GM12878 (cell line): ENCODE measurements around the gene ZNF804A. TPM values are rescaled to one million over a fixed set of nuclear protein-coding genes. Genes with fewer than 3 reads are reported as not detected.

ENCODE experiments used
- ATAC-seq: fragments of 200-7000 bp; cut with Tn5 transposase; 3 replicates; pipeline ENCODE4 v1.9.1; 2020; ENCODE audit warnings: mild to moderate bottlenecking, moderate library complexity
- BruUV-seq: library from RNA; stranded (reverse); fragments of 400-500 nt; replicated peaks from 2 replicates; lab custom pipeline; 2021; lab: Mats Ljungman, UMichigan
- CTCF ChIA-PET: fragments of 300-600 bp; sonication (Branson Sonifier 250); formaldehyde crosslinking; extraction: SDS; loops from one replicate; lab custom pipeline; 2021; ENCODE audit warnings: inconsistent platforms; lab: Yijun Ruan, JAX
- POLR2A ChIA-PET: fragments of 350-600 bp; formaldehyde crosslinking; extraction: SDS; loops from one replicate; lab custom pipeline; 2021; ENCODE audit warnings: inconsistent platforms; lab: Charles Lee
- RAD21 ChIA-PET: fragments of 300-600 bp; sonication (Branson Sonifier 250); formaldehyde crosslinking; loops from one replicate; lab custom pipeline; 2023; ENCODE audit warnings: antibody characterized with exemption; ENCODE audit not compliant: unreplicated experiment; lab: Charles Lee
- SMC1A ChIA-PET: fragments of 300-600 bp; sonication (Branson Sonifier 250); formaldehyde crosslinking; loops from one replicate; lab custom pipeline; 2023; ENCODE audit not compliant: unreplicated experiment, uncharacterized antibody; lab: Charles Lee
- DNase-seq: peaks from one replicate; pipeline ENCODE4 v3.0.0-alpha.2; 2011; ENCODE audit warnings: low read depth, low spot score
- FAIRE-seq: peaks from 3 replicates; lab custom pipeline; 2011; peaks lifted over from hg19 to GRCh38; lab: Jason Lieb, UNC
- H2AFZ ChIP-seq: 2 replicates; pipeline ENCODE4 v1.6.0; 2011; ENCODE audit warnings: low read depth, low read length, control low read depth; ENCODE audit not compliant: control insufficient read depth
- H3K27ac ChIP-seq: 2 replicates; pipeline ENCODE4 v1.5.1; 2011; ENCODE audit warnings: control low read depth; ENCODE audit not compliant: control insufficient read depth, insufficient read depth
- H3K27me3 ChIP-seq, 2 experiments: replicated peaks in 1 of 2; 2 replicates each; pipeline versions ENCODE4 v1.6.0 to v1.6.1; 2011; ENCODE audit warnings: low read length in 1 of 2; ENCODE audit not compliant: control insufficient read depth in 2 of 2, insufficient read depth in 2 of 2
- H3K36me3 ChIP-seq, 2 experiments: 2 replicates each; pipeline ENCODE4 v1.5.1; 2011; ENCODE audit warnings: low read length in 1 of 2; ENCODE audit not compliant: control insufficient read depth in 2 of 2, insufficient read depth in 2 of 2
- H3K4me1 ChIP-seq: 2 replicates; pipeline ENCODE4 v1.6.1; 2011; ENCODE audit warnings: mild to moderate bottlenecking, low read length, moderate library complexity, mixed read lengths; ENCODE audit not compliant: control insufficient read depth, insufficient read depth
- H3K4me2 ChIP-seq: 2 replicates; pipeline ENCODE4 v1.6.0; 2011; ENCODE audit warnings: control low read depth; ENCODE audit not compliant: control insufficient read depth, insufficient read depth
- H3K4me3 ChIP-seq: fragments of 200-600 bp; sonication (generic); 2 replicates; pipeline ENCODE4 v1.5.1; 2016
- H3K79me2 ChIP-seq: 2 replicates; pipeline ENCODE4 v1.6.0; 2011; ENCODE audit warnings: low read length; ENCODE audit not compliant: control insufficient read depth, insufficient read depth
- H3K9ac ChIP-seq: 2 replicates; pipeline ENCODE4 v1.8.0; 2011; ENCODE audit warnings: low read length, control low read depth, mixed read lengths; ENCODE audit not compliant: control insufficient read depth, insufficient read depth
- H3K9me3 ChIP-seq: replicated peaks from 3 replicates; pipeline ENCODE4 v1.5.1; 2011; ENCODE audit warnings: mild to moderate bottlenecking, low read length; ENCODE audit not compliant: control insufficient read depth, insufficient read depth
- H4K20me1 ChIP-seq: 2 replicates; pipeline ENCODE4 v1.6.0; 2011; ENCODE audit not compliant: control insufficient read depth, insufficient read depth
- ATF2 ChIP-seq: IDR thresholded peaks from 2 replicates; pipeline ENCODE4 v1.6.1; 2012; ENCODE audit warnings: low read length, inconsistent platforms
- CHD2 ChIP-seq: IDR thresholded peaks from 2 replicates; pipeline ENCODE4 v1.6.1; 2011; ENCODE audit warnings: low read depth, low read length, improper control_type of control experiment, borderline replicate concordance
- CREB1 ChIP-seq: IDR thresholded peaks from 2 replicates; pipeline ENCODE4 v1.6.1; 2012; ENCODE audit warnings: low read depth, mild to moderate bottlenecking, inconsistent platforms
- CREM ChIP-seq: IDR thresholded peaks from 2 replicates; pipeline ENCODE4 v1.6.1; 2014; ENCODE audit warnings: antibody characterized with exemption, low read depth
- E2F8 ChIP-seq: fragments of 450-650 bp; IDR thresholded peaks from 2 replicates; pipeline ENCODE4 v1.6.1; 2018; ENCODE audit warnings: mild to moderate bottlenecking, low read depth, moderate library complexity; ENCODE audit not compliant: partially characterized antibody
- ELK1 ChIP-seq: IDR thresholded peaks from 2 replicates; pipeline ENCODE4 v1.6.1; 2012; ENCODE audit warnings: low read depth, low read length, improper control_type of control experiment
- IKZF1 ChIP-seq: fragments of 450-650 bp; conservative IDR thresholded peaks from 2 replicates; pipeline ENCODE4 v1.6.1; 2017; ENCODE audit warnings: antibody characterized with exemption, mild to moderate bottlenecking
- KLF5 ChIP-seq: fragments of 450-650 bp; IDR thresholded peaks from 2 replicates; pipeline ENCODE4 v1.6.1; 2014; ENCODE audit warnings: mild to moderate bottlenecking; ENCODE audit not compliant: partially characterized antibody
- NFYA ChIP-seq: IDR thresholded peaks from 2 replicates; pipeline ENCODE4 v1.6.1; 2011; ENCODE audit warnings: low read depth, mild to moderate bottlenecking, low read length, improper control_type of control experiment, borderline replicate concordance
- NR2F1 ChIP-seq: fragments of 450-650 bp; conservative IDR thresholded peaks from 2 replicates; pipeline ENCODE4 v1.6.1; 2017; ENCODE audit warnings: mild to moderate bottlenecking
- RAD21 ChIP-seq: IDR thresholded peaks from 2 replicates; pipeline ENCODE4 v1.6.1; 2011; ENCODE audit warnings: mild to moderate bottlenecking, low read depth, low read length, moderate library complexity; ENCODE audit not compliant: insufficient read depth
- RAD51 ChIP-seq: fragments of 450-650 bp; IDR thresholded peaks from 2 replicates; pipeline ENCODE4 v1.6.1; 2016; ENCODE audit warnings: moderate library complexity, mild to moderate bottlenecking, inconsistent platforms
- RCOR1 ChIP-seq: conservative IDR thresholded peaks from 2 replicates; pipeline ENCODE4 v1.6.1; 2012; ENCODE audit warnings: low read depth, low read length, improper control_type of control experiment
- SIN3A ChIP-seq: IDR thresholded peaks from 2 replicates; pipeline ENCODE4 v1.6.1; 2012; ENCODE audit warnings: low read depth, low read length, improper control_type of control experiment
- SMARCA5 ChIP-seq: fragments of 450-650 bp; IDR thresholded peaks from 2 replicates; pipeline ENCODE4 v1.6.1; 2017; ENCODE audit warnings: mild to moderate bottlenecking
- SPI1 ChIP-seq: IDR thresholded peaks from 2 replicates; pipeline ENCODE4 v1.6.1; 2011; ENCODE audit warnings: low read depth, mild to moderate bottlenecking, low read length, moderate library complexity, borderline replicate concordance; ENCODE audit not compliant: insufficient read depth
- TARDBP ChIP-seq: IDR thresholded peaks from 2 replicates; pipeline ENCODE4 v1.6.1; 2016; ENCODE audit warnings: borderline replicate concordance
- WRNIP1 ChIP-seq: IDR thresholded peaks from 2 replicates; pipeline ENCODE4 v1.6.1; 2011; ENCODE audit warnings: low read depth, low read length, improper control_type of control experiment, borderline replicate concordance
- ZNF622 ChIP-seq: fragments of 450-650 bp; IDR thresholded peaks from 2 replicates; pipeline ENCODE4 v1.6.1; 2017; ENCODE audit warnings: mild to moderate bottlenecking, inconsistent platforms
- ZSCAN29 ChIP-seq: fragments of 450-650 bp; IDR thresholded peaks from 2 replicates; pipeline ENCODE4 v1.6.1; 2017; ENCODE audit warnings: mild to moderate bottlenecking, moderate library complexity
- WGBS: methylation state at CpG from one replicate; pipeline ENCODE4 v1.1.6; 2016; ENCODE audit warnings: low lambda C conversion rate; ENCODE audit not compliant: insufficient replicate concordance, insufficient coverage; ENCODE audit errors: missing lambda C conversion rate; 5-methylcytosine and 5-hydroxymethylcytosine counted together
- in situ Hi-C: fragments of 300-500 bp; cut with MboI; formaldehyde crosslinking; loops from 9 replicates; pipeline ENCODE4 v1.14.3; 2018; ENCODE audit warnings: mixed read lengths
- intact Hi-C: fragments of 100-400 bp; cut with micrococcal nuclease; formaldehyde crosslinking; loops from one replicate; pipeline ENCODE4 v1.14.2; 2022; ENCODE audit not compliant: unreplicated experiment
- polyA plus RNA-seq, 11 experiments: library from polyadenylated mRNA; depleted of rRNA in 4 of 11; unstranded in 6 of 11; stranded (reverse) in 5 of 11; fragments of >200 nt; fragmentation: Nextera tagmentation in 4 of 11; fragmentation: Illumina TruSeq in 1 of 11; extraction: Ambion mirVana in 4 of 11; extraction: Trizol in 1 of 11; gene quantifications; 1 replicate in 1 of 11; 2 replicates in 10 of 11; pipeline versions ENCODE4 v1.2.1 to v1.2.3, GENCODE V29; 2011 to 2016; ENCODE audit warnings: inconsistent platforms in 2 of 11, missing spikeins in 2 of 11, low read depth in 1 of 11
- total RNA-seq, 4 experiments: library from RNA; depleted of rRNA in 3 of 4; stranded (reverse); fragments of >200 nt in 3 of 4; fragmentation: Illumina TruSeq in 1 of 4; extraction: Trizol in 1 of 4; gene quantifications; 2 replicates each; pipeline versions ENCODE4 v1.2.1 to v1.2.3, GENCODE V29; 2013 to 2021

Gene ZNF804A
- total and polyA plus RNA-seq, 10 of the 15 experiments (the other 5 are each of a cell fraction or from before 2014, with no cell fraction given) = 0.19 to 2.3 (median 1.4) TPM

- TF ChIP-seq E2F8 = no peak
These were observed 137.3 kb downstream of the ZNF804A start (continued) for GRCh38 chr2:184735611-184736010.

GRCh38 chr2:184743096-184743495 lies 144.8 kb downstream of the ZNF804A start:
- Histone ChIP-seq H2AFZ (no peak overlapping the region), H3K27me3 (no peaks in the 10 kb centered on the region), H3K4me1 (no peaks in the 10 kb centered on the region), H3K4me3 (no peak overlapping the region), H4K20me1 (no peaks in the 10 kb centered on the region), H3K9ac (no peak overlapping the region), H3K9me3 (no peaks in the 10 kb centered on the region), H3K27ac (no peak overlapping the region), H3K36me3 (no peaks in the 10 kb centered on the region), H3K79me2 (no peaks in the 10 kb centered on the region), H3K4me2 (no peak overlapping the region)
- 100% methylated on average over 1 of the region's 1 CpG for WGBS
- no peak for FAIRE-seq
- CTCF ChIA-PET = no interaction called here
- POLR2A ChIA-PET = no interaction called here
- intact Hi-C loops = no loop called here
- SMC1A ChIA-PET = no interaction called here
- RAD21 ChIA-PET = no interaction called here
- ATAC-seq = no peak
- DNase-seq = no peak
- in situ Hi-C loops = no loop called here
- BruUV-seq = no TSS peak
- TF ChIP-seq ZSCAN29 (no peak), SMARCA5 (no peak), ATF2 (no peak), RAD51 (no peak), IKZF1 (no peak), CHD2 (no peak), SIN3A (no peak), ELK1 (no peak), SPI1 (no peak), CREM (no peak), WRNIP1 (no peak), ZNF622 (no peak), KLF5 (no peak), RAD21 (no peak), CREB1 (no peak), NR2F1 (no peak), NFYA (no peak), RCOR1 (no peak), TARDBP (no peak)
